Type B pancreatic cell (in vitro differentiated cells): ENCODE measurements around the gene RNF39. TPM values are rescaled to one million over a fixed set of nuclear protein-coding genes. Genes with fewer than 3 reads are reported as not detected.
A peak's percentile ranks its signal among the peaks of the same experiment; 100 is the strongest.
"Not testable (repeated sequence)": the region's sequence is repeated elsewhere in the genome, so short reads cannot be mapped to it uniquely, and the experiment has no call there.

Experiments used
- DNase-seq: peaks from one replicate; pipeline ENCODE4 v3.0.0; 2021; ENCODE audit warnings: mixed read lengths; ENCODE audit not compliant: unreplicated experiment; ENCODE audit errors: extremely low spot score
- H3K27ac Mint-ChIP-seq: 2 replicates; pipeline ENCODE4 v1.8.0; 2021; ENCODE audit warnings: mild to moderate bottlenecking, mixed read lengths
- H3K27me3 Mint-ChIP-seq: 2 replicates; pipeline ENCODE4 v1.8.0; 2021; ENCODE audit warnings: mixed read lengths
- H3K36me3 Mint-ChIP-seq: 2 replicates; pipeline ENCODE4 v1.8.0; 2021; ENCODE audit warnings: mixed read lengths
- H3K4me1 Mint-ChIP-seq: one replicate; pipeline ENCODE4 v1.8.0; 2021; ENCODE audit warnings: mixed read lengths; ENCODE audit not compliant: unreplicated experiment
- H3K4me3 Mint-ChIP-seq: 2 replicates; pipeline ENCODE4 v1.8.0; 2021; ENCODE audit warnings: mild to moderate bottlenecking, mixed read lengths
- H3K9me3 Mint-ChIP-seq: 2 replicates; pipeline ENCODE4 v1.8.0; 2021; ENCODE audit warnings: mixed read lengths
- total RNA-seq: library from RNA; stranded (reverse); gene quantifications from 2 replicates; pipeline ENCODE4 v1.2.1, GENCODE V29; 2021; ENCODE audit warnings: low replicate concordance
- TF ChIP-seq, protein P1 (sequence below): fragments of 200-600 bp; sonication (generic); conservative IDR thresholded peaks from 2 replicates; pipeline ENCODE4 v1.5.0; 2021; ENCODE audit warnings: antibody characterized with exemption, mild to moderate bottlenecking

The RNF39 gene
- total RNA-seq, 1 donor from 2014 or later = 1.5 TPM

GRCh38 chr6:30042914-30043313 lies 32.7 kb downstream of the RNF39 start:
- no peaks in the 10 kb centered on the region for H3K36me3 Mint-ChIP-seq
- H3K4me1 Mint-ChIP-seq = peaks cover 10% of the 10 kb centered on the region
- no peak overlapping the region for H3K27ac Mint-ChIP-seq
- no peak for DNase-seq
- H3K27me3 Mint-ChIP-seq = no peaks in the 10 kb centered on the region
- no peak overlapping the region for H3K4me3 Mint-ChIP-seq
- H3K9me3 Mint-ChIP-seq = no peaks in the 10 kb centered on the region
- TF ChIP-seq, protein P1, sequence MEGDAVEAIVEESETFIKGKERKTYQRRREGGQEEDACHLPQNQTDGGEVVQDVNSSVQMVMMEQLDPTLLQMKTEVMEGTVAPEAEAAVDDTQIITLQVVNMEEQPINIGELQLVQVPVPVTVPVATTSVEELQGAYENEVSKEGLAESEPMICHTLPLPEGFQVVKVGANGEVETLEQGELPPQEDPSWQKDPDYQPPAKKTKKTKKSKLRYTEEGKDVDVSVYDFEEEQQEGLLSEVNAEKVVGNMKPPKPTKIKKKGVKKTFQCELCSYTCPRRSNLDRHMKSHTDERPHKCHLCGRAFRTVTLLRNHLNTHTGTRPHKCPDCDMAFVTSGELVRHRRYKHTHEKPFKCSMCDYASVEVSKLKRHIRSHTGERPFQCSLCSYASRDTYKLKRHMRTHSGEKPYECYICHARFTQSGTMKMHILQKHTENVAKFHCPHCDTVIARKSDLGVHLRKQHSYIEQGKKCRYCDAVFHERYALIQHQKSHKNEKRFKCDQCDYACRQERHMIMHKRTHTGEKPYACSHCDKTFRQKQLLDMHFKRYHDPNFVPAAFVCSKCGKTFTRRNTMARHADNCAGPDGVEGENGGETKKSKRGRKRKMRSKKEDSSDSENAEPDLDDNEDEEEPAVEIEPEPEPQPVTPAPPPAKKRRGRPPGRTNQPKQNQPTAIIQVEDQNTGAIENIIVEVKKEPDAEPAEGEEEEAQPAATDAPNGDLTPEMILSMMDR = no peak

DNA sequence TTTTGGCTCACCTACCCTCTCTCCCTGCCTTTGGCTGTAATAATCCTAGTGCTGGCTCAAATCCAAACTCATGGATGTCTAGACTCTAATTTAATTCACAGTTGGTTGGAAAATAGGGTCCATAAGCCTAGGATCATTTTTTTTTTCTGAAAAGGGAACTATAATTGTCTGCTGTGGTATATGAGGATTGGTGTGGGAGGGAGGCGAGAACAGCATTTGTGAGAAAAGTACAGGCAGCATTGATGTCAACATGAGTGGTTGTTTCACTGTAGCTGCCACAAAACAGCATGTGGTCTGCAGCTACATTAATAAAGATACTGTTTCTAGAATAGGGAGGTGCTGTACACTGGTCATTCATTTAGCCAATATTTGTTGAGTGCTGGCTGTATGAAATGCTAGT lies 33.1 kb downstream of the RNF39 start:
- TF ChIP-seq, protein P1 = no peak
- Mint-ChIP-seq H3K4me1 (peaks cover 10% of the 10 kb centered on the region), H3K27me3 (no peaks in the 10 kb centered on the region), H3K9me3 (no peaks in the 10 kb centered on the region), H3K4me3 (no peak overlapping the region), H3K27ac (no peak overlapping the region), H3K36me3 (no peaks in the 10 kb centered on the region)
- DNase-seq = no peak

DNA sequence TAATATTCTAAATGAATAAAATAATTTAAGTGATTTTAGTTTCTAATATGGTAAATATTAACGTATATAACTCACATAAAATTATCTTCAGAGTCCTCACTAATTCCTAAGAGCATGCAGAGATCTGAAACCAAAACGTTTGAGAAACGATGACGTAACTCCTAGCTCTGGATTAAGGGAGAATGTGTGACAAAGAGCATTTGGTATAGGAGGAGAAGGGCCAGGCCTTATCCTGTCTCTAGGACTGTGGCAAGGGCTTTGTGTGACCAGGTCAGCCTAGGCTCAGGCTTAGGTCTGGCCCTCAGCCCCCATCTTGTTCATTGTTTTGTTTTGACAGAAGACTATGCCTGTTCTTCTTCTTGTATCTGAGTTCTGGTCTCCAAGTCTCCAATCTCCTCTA lies 33.7 kb downstream of the RNF39 start:
- no peak overlapping the region for H3K4me3 Mint-ChIP-seq
- peaks cover 10% of the 10 kb centered on the region for H3K4me1 Mint-ChIP-seq
- no peaks in the 10 kb centered on the region for H3K27me3 Mint-ChIP-seq
- no peak overlapping the region for H3K27ac Mint-ChIP-seq
- peaks cover 3% of the 10 kb centered on the region for H3K36me3 Mint-ChIP-seq
- no peaks in the 10 kb centered on the region for H3K9me3 Mint-ChIP-seq
- no peak for DNase-seq
- TF ChIP-seq, protein P1 = no peak

GRCh38 chr6:30041221-30041620 lies 34.3 kb downstream of the RNF39 start:
- no peak for DNase-seq
- H3K27ac Mint-ChIP-seq = no peak overlapping the region
- peaks cover 10% of the 10 kb centered on the region for H3K4me1 Mint-ChIP-seq
- no peak overlapping the region for H3K4me3 Mint-ChIP-seq
- peaks cover 3% of the 10 kb centered on the region for H3K36me3 Mint-ChIP-seq
- no peaks in the 10 kb centered on the region for H3K9me3 Mint-ChIP-seq
- no peaks in the 10 kb centered on the region for H3K27me3 Mint-ChIP-seq
- TF ChIP-seq, protein P1 = no peak

DNA sequence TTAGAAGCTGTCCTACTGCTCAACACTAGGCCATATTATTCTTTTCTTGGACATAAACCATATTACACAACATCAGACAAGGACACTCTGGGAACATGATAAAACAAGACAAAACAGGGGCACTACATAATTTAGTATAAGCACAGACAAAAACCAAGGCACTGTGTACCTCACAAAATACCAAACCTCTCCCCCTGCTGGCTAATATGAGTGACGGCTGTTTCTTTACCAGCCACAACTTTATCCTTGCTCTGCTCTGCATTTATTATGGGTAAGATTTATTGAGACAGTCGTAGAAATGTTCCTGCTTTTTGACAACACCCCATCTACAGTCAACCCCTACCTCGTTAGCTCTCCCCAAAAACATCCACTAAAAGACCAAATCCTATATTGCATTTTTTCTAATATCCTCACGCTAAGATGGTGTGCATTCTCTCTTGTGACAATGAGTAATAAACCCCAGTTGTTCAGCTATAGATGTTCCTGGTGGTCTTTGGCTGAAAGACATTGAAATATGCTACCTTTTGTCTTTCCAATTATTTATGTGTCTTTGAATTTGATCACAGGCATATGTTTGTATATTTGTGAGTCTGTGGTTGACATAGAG lies 38.3 kb downstream of the RNF39 start:
- Mint-ChIP-seq H3K27ac (no peak overlapping the region), H3K4me3 (no peak overlapping the region), H3K4me1 (no peaks in the 10 kb centered on the region), H3K27me3 (no peaks in the 10 kb centered on the region), H3K9me3 (no peaks in the 10 kb centered on the region), H3K36me3 (peaks cover 3% of the 10 kb centered on the region)
- DNase-seq = no peak
- TF ChIP-seq, protein P1 = peak; percentile 74

- Mint-ChIP-seq H3K4me3 (no peak overlapping the region), H3K9me3 (no peaks in the 10 kb centered on the region), H3K27me3 (no peaks in the 10 kb centered on the region), H3K4me1 (no peaks in the 10 kb centered on the region), H3K36me3 (peaks cover 3% of the 10 kb centered on the region), H3K27ac (no peak overlapping the region)
- DNase-seq = no peak
- TF ChIP-seq, protein P1 = no peak
Observed at GRCh38 chr6:30035784-30036183, 39.8 kb downstream of the RNF39 start.

- not testable (repeated sequence) for H3K27ac Mint-ChIP-seq, H3K4me1 Mint-ChIP-seq, DNase-seq, H3K27me3 Mint-ChIP-seq, H3K9me3 Mint-ChIP-seq, H3K36me3 Mint-ChIP-seq, H3K4me3 Mint-ChIP-seq
Observed at GRCh38 chr6:30033440-30033839, 42.1 kb downstream of the RNF39 start.
